ENCODE data around the gene PJA2.

The PJA2 gene

GRCh38 chr5:109387408-109387974 lies 22.3 kb downstream of the PJA2 start:
- no peak overlapping the region for H3K4me3 ChIP-seq (ENCODE audit: severe bottlenecking)
- H3K4me1 ChIP-seq (ENCODE audit: insufficient read depth, poor library complexity, severe bottlenecking): peaks cover 29% of the 10 kb centered on the region
- H3K9me3 ChIP-seq (ENCODE audit: severe bottlenecking): peaks cover 7% of the 10 kb centered on the region
- no peak for DNase-seq (ENCODE audit: low spot score)
- no peak for TF ChIP-seq CTCF (IDR thresholded peaks at IDR 0.05; ENCODE audit: poor library complexity, severe bottlenecking)
- H3K36me3 ChIP-seq (ENCODE audit: low read depth): peaks cover 40% of the 10 kb centered on the region
- ATAC-seq (ENCODE audit: low read depth): peak; percentile 64
- no peaks in the 10 kb centered on the region for H3K27me3 ChIP-seq (ENCODE audit: insufficient read depth, poor library complexity, severe bottlenecking)
- H3K27ac ChIP-seq (ENCODE audit: poor library complexity, severe bottlenecking): peak overlapping the region; percentile 35

- no peaks in the 10 kb centered on the region for H3K9me3 ChIP-seq (ENCODE audit: severe bottlenecking)
- TF ChIP-seq CTCF (IDR thresholded peaks at IDR 0.05; ENCODE audit: poor library complexity, severe bottlenecking): no peak
- no peak for ATAC-seq (ENCODE audit: low read depth)
- H3K27me3 ChIP-seq (ENCODE audit: insufficient read depth, poor library complexity, severe bottlenecking): no peaks in the 10 kb centered on the region
- H3K4me1 ChIP-seq (ENCODE audit: insufficient read depth, poor library complexity, severe bottlenecking): peaks cover 9% of the 10 kb centered on the region
- DNase-seq (ENCODE audit: low spot score): no peak
- H3K4me3 ChIP-seq (ENCODE audit: severe bottlenecking): no peak overlapping the region
- H3K36me3 ChIP-seq (ENCODE audit: low read depth): peaks cover 88% of the 10 kb centered on the region
- no peak overlapping the region for H3K27ac ChIP-seq (ENCODE audit: poor library complexity, severe bottlenecking)
Measured at GRCh38 chr5:109378095-109378494, 31.7 kb downstream of the PJA2 start.

DNA sequence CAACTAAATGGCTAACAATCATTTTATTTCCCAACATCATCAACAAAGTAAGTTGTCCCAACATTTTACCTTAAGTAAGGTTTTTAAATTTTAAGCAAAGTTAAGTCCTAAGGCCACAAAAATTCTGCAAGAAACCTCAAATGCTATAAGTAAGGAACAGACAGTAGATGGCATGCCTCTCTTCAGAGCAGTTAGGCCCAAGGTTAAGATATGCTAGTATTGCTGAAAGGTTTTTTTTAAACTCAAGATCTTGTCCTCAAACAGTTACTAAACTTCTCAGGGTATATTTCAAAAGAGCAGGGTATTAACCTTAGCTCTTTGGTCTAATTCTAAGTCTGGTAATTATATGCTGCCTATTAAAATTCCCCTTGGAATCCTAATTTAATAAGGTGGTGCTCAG lies 35.1 kb downstream of the PJA2 start:
- no peaks in the 10 kb centered on the region for H3K27me3 ChIP-seq (ENCODE audit: insufficient read depth, poor library complexity, severe bottlenecking)
- peaks cover 69% of the 10 kb centered on the region for H3K36me3 ChIP-seq (ENCODE audit: low read depth)
- DNase-seq (ENCODE audit: low spot score) (no peak), ATAC-seq (ENCODE audit: low read depth) (0 out of 3 replicates have a peak, but pooled peaks have one; percentile 31)
- H3K9me3 ChIP-seq (ENCODE audit: severe bottlenecking): no peaks in the 10 kb centered on the region
- H3K27ac ChIP-seq (ENCODE audit: poor library complexity, severe bottlenecking): no peak overlapping the region
- H3K4me1 ChIP-seq (ENCODE audit: insufficient read depth, poor library complexity, severe bottlenecking): no peaks in the 10 kb centered on the region
- peak; percentile 39 for TF ChIP-seq CTCF (IDR thresholded peaks at IDR 0.05; ENCODE audit: poor library complexity, severe bottlenecking)
- no peak overlapping the region for H3K4me3 ChIP-seq (ENCODE audit: severe bottlenecking)

DNA sequence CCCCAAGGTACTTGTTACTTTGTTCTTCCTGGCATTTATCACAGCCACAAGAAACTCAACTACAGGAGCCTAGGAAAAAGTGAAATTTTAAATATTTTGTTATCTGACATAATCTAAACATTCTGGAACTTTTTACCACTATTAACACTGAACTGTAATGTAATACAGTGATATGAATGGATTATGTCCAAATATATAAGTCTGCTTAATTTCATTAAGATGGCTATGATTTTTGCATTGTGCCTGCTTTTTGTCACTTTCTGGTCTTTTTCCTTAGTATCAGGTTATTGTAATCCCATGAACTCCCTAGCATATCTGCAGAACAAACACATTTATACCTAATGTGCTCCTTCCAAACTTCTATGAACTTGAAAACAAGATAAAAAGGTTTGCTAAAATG lies 35.8 kb downstream of the PJA2 start:
- TF ChIP-seq CTCF (IDR thresholded peaks at IDR 0.05; ENCODE audit: poor library complexity, severe bottlenecking): no peak
- DNase-seq (ENCODE audit: low spot score) (no peak), ATAC-seq (ENCODE audit: low read depth) (no peak)
- Histone ChIP-seq H3K9me3 (ENCODE audit: severe bottlenecking) (no peaks in the 10 kb centered on the region), H3K36me3 (ENCODE audit: low read depth) (peaks cover 69% of the 10 kb centered on the region), H3K27me3 (ENCODE audit: insufficient read depth, poor library complexity, severe bottlenecking) (no peaks in the 10 kb centered on the region), H3K4me3 (ENCODE audit: severe bottlenecking) (no peak overlapping the region), H3K27ac (ENCODE audit: poor library complexity, severe bottlenecking) (no peak overlapping the region), H3K4me1 (ENCODE audit: insufficient read depth, poor library complexity, severe bottlenecking) (no peaks in the 10 kb centered on the region)

DNA sequence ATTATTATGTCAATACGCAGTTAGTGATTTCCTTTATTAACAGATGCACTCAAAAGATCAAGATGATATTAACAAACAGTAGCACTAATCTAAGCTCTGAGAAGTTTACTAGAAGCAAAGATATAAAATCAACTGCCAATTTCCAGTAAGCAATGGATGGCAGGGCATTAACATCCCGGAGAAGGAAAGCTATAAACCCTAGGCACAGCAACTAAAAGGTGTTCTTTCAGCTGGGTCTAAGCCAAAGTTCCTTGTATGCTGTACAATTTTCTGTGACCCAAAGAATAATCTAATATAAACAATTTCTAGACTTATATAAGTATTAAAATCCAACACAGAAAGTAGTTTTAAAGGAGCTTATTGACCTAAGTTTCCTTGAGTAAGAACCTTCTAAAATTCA lies 39.4 kb downstream of the PJA2 start:
- no peak overlapping the region for H3K4me3 ChIP-seq (ENCODE audit: severe bottlenecking)
- H3K36me3 ChIP-seq (ENCODE audit: low read depth): peaks cover 72% of the 10 kb centered on the region
- TF ChIP-seq CTCF (IDR thresholded peaks at IDR 0.05; ENCODE audit: poor library complexity, severe bottlenecking): no peak
- H3K27me3 ChIP-seq (ENCODE audit: insufficient read depth, poor library complexity, severe bottlenecking): no peaks in the 10 kb centered on the region
- no peaks in the 10 kb centered on the region for H3K9me3 ChIP-seq (ENCODE audit: severe bottlenecking)
- no peak for DNase-seq (ENCODE audit: low spot score)
- no peak for ATAC-seq (ENCODE audit: low read depth)
- no peak overlapping the region for H3K27ac ChIP-seq (ENCODE audit: poor library complexity, severe bottlenecking)
- no peaks in the 10 kb centered on the region for H3K4me1 ChIP-seq (ENCODE audit: insufficient read depth, poor library complexity, severe bottlenecking)

Measured in RWPE2 (cell line).